GM21529 (cell line): ENCODE data around the gene MEF2A.

Source experiments
- ATAC-seq: cut with Tn5 transposase; IDR thresholded peaks from one replicate; pipeline ENCODE4 v1.9.1; 2021; ENCODE audit not compliant: unreplicated experiment

MEF2A gene

DNA sequence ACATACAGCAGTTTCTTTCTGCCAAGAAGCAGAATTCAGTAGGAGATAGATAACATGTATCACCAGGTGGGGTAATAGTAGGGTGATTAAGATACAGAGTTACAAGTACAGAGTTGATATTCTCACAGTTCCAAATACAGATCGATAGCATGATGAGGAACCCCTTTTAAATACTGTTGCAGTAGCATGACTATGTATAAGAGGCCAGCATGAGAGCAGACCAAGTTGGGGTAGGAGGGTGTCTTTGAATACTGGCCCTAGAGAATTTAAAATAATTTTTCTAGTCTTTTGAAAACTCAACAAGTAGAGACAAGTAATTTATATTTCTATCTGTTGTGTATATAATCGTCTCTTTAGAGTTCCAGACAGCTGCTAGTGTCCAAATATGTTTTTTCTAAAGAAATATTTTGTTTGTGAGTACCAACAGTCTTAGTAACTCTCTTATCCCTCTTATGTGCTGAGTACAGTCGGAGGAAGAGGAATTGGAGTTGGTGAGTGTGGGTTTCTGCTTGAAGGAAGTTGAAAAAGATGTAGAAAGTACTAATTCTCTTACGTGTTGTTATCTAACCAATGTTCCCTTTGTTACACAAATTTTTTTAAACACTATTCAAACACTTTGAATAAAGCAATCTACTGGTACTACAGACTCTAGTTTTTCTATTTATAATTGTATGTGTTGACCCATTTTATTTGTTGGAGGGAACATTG, 137.3 kb downstream of the MEF2A start:
- ATAC-seq: no peak

DNA sequence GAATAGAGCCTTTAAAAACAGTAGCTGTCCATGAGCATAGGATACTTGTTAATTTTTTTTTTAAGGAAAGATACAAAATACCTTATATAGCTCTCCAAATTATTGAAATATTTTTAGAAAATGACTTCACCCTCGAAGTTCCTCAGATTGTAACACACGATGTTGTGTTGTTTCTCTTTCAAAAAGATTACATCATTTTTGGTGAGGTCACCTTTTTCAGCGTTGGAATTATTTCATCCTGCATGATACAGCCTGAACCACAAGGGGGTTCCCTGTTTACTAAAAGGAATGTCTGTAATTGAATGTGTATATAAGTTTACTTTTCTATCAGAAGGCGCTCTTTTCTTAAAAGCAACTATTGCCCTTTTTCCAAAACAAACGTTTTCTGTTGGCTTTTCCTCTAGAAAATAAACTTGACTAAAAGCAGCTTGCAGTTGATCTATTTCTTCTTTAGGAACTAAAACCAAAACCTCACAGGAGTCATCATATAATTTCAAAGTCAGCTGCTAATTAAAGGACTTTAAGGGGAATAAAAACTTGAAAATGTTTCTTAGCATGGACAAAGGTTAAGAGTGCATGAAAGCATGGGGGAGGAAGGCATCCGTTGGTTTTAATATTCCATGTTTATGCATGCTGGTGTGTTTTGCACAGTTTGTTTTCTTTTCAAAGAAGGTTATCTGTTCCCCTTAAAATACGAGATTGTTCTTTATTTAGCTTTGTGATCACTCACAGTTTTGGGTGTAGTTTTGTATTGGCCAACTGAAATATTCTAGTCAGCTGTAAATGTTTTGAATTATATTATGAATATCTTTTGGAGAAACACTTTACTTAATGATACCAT, 138.0 kb downstream of the MEF2A start:
- peak; percentile 59 for ATAC-seq

DNA sequence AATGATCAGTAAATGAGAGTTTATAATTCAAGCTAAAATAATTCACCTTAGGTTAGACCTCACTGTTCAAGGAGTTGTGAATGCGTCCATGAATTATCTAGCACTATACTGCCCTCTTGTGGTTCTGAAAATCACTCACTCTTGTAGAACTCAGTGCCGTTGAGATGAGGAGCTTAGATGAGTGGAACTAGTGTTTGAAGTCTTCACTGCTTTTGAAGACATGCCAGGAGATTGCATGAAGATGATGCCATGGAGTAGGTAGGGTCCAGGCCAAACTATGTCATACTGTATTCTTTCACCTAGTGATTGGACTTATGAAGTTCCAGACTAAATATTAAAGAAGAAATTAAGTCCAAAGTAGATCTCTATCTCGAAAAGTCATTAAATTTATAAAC, 138.7 kb downstream of the MEF2A start:
- ATAC-seq: peak; percentile 76

DNA sequence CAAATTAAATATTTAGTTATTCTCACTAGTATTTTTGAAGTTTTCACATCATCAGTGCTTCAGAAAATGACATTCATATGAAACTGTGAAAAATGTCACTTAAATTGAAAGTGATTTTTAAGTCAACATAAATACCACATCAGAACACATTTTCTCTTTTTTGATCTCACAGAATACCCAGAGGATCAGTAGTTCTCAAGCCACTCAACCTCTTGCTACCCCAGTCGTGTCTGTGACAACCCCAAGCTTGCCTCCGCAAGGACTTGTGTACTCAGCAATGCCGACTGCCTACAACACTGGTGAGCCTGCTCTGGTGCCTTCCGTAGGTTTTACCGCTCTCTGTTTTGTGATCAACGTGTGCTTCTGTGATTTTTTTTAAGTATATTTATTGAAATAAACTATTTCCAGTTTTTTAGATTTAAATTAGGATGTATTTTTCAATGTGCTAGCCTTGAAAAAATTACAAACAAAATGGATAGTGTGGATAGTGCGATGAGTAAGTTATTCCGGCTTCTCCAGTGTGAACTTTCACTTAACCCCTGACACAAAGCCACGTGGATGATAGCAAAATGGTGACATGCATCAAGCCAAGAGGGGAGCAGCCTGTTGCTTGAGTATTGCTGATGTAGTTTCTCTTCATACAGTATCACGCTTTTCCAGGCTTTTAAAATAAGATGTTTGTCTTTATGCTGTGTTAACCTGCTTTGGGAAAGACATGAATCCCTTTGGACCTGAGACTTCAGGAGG, 140.9 kb downstream of the MEF2A start:
- no peak for ATAC-seq

DNA sequence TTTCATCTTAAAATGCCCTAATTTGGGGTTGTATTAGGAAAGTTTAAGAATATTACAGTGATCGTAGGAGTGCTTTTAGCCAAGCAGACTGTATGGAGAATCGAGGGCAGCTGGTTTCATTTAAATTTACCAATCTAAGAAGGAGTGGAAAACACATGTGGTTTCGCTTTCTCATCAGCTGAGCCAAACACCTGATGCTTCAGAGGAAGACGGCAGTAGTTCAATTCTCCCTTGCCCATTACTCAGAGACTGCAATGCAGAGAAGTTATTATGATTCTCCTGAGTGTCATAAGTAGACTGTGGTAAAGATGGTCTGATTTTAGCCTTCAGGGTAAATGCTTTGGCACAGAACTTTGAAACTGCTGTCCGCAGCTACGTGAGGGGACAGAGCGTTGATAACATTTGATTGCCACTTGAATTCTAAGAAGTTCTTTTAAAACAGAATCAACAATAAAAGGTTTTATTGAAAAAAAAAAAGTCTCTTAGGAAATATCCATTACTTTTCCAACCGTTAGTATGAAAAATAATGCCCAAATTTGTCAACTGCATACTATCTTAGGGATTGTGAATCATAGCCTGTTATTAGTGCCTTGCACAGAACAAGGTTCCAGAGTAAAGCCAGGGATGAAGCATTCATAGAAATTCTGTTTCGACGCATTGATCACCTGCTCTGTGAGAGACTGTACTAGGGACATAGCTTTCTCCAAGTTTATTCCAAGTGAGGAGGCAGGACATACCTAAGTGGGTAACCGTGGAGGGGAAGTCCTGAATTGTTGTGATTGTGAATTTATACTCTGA, 141.9 kb downstream of the MEF2A start:
- ATAC-seq: no peak

DNA sequence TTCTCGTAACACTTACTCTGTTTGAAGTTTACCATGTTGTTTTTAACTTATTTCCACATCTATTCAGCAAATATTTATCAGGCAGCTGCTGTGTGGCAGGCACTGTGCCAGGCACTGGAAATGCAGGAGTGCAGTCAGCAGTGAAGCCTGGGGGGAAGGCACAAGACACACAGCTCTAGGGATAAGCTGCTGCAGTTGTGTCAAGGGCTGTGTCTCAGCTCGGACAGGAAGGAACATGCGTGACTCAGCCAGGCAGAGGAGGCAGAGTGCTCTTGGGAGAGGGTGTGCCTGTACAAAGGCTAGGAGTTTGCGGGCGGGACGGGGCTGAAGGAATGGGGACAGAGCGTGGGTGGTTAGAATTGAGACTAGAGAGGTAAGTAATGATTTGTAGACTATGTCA, 142.8 kb downstream of the MEF2A start:
- no peak for ATAC-seq

DNA sequence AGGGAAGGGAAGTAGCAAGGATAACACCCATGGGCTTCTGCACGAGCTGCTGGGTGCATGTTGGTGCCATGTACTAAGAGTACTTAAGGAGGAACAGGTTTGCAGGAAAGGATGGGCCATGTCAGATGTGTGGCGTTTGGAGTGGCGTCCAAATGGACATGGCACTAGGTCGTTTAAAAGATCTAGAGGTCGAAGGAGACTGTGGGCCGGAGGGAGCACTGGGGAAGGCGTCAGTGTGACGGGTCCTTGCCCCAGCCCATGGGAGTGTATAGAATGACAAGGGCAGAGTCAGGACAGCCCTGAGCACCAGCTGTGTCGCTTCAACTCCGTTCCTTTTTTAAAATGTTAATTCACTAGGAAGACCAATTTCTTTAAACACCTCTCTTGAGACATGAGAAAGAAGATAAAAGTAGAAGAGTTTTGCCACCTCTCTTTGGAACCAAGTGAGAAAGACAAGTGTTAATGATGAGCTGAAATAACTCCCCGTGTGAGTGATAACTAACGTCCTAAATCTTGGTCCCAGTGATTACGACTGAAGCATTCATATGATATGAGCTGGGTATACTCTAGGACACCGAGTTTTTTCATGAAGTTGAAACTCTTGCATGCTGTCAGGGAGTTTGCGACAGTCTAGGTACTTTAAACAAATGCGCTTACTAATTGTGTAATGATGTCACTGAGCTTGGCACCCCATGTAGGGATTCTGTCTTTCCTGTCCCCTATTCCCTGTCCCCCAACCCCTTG, 143.6 kb downstream of the MEF2A start:
- ATAC-seq: no peak

DNA sequence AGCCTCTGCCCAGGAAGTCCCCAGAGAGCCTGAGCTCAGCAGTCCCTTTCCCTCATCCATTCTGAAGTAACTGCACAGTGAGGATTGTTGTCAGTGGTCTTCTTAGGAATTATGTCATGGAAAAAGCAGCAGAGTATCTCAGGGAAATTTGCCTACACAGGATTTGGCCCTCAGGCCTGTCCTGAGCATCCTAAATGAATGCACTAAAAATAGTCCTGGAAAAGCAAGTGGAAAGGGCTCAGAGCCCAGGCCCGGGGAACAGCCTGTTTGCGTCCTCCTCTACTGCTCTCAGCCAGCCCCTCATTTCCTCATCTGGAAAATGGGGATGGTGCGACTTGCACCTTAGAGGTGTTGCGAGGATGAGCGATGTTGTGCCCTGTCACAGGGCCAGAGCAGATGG, 145.8 kb downstream of the MEF2A start:
- no peak for ATAC-seq

DNA sequence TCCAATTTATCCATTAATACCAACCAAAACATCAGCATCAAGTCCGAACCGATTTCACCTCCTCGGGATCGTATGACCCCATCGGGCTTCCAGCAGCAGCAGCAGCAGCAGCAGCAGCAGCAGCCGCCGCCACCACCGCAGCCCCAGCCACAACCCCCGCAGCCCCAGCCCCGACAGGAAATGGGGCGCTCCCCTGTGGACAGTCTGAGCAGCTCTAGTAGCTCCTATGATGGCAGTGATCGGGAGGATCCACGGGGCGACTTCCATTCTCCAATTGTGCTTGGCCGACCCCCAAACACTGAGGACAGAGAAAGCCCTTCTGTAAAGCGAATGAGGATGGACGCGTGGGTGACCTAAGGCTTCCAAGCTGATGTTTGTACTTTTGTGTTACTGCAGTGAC, 146.6 kb downstream of the MEF2A start:
- no peak for ATAC-seq

DNA sequence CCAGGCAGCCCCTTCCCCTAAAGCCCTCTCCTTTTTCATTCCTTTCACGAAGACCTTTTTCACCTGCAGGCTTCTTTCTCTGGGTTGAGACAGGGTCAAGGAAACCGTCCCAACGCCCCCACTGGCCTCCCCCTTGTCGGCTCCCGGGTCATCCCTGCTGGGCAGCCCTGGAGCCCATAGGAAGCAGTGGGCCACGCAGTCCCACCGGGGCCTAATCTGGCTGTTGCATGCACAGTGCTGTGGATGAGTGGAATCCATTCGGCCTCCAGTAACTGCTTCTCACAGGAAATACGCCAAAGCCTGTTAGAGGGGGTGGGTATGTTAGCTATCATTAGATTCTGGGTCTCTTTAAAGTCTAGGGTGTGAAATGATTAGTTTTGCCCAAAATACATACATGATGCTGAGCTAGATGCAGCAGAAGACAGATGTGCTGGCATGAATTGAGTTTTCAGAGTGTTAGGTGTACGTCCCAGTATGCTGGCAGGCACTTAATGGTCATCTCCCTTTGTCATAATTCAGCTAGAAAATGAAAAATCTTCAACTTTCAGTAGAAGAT, 150.8 kb downstream of the MEF2A start:
- ATAC-seq: no peak

DNA sequence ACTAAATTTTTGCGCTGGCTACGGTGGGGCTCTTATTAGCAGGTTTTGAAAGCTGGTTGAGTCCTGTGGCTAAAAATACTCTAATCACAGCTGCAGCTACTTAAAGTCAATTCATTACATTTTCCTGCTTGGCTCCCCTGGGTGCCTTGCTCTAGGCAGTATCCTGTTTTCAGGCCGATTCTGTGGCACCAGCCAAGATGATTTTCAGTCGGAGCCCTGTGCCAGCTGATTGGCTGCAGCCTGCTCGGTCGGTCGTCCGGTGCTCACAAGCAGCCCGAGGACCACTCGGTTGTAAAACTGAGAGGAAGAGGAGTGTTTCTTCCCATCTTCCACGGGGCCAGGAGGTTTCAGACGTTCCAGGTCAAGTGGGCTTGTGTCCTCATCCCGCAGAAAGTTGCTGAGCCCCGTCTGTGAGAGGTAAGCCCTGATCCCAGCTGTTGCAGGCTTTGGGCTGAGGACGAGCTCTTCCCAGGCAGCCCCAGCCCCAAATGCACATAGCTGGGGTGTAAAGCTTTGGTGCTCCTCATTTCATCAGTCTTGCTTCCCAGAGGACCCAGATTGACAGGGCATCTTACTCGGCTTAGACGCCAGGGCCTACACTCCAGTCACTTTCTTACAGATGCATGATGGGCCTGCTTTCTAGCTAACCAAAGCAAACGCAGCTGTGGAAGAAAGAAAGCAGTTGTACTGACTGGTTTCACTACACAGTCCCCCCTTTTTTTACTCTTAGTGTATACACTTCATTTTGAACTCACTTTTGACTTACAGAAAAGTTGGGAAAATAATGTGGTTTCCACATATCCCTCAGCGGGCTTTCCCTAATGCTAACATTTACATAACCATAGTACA, 151.6 kb downstream of the MEF2A start:
- ATAC-seq: peak; percentile 61

DNA sequence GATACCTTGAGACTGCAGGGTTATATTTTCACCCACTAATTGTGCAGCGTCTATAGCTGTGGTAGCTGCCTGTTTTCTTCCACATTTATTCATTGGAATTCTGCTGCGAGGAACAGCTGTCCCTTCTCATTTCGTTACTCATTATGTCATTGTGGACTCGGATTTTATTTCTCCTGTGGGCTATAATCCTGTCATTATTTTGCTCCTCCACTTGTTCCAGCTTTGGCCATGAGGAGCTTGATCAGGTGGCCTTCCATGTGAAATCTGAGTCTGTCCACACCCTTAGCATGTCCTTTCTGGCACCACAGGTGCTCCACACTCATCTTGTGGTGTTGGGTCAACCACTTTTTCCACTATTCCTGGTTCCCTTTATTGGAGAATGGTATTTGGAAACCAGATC, 152.6 kb downstream of the MEF2A start:
- no peak for ATAC-seq

DNA sequence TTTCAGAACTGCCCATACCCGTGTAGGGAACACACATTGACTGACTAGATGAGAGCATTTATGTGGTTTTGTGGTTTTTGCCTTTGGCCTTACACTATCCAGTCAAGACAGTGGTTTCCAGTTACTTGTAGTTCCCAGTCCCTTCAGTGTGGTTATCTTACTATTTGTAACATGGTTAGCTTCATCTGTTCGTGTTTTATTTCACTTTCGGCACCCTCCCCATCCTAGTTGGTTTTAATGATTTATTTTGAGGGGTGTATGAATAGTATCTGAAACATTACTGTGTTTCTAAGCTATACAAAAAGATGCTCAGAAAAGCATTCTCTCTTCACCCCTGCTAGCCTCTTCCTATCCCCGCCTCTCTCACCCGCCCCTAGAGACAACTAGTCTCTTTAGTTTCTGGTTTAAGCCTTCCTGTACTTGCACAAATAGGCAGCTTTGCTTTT, 153.3 kb downstream of the MEF2A start:
- ATAC-seq: peak; percentile 74

DNA sequence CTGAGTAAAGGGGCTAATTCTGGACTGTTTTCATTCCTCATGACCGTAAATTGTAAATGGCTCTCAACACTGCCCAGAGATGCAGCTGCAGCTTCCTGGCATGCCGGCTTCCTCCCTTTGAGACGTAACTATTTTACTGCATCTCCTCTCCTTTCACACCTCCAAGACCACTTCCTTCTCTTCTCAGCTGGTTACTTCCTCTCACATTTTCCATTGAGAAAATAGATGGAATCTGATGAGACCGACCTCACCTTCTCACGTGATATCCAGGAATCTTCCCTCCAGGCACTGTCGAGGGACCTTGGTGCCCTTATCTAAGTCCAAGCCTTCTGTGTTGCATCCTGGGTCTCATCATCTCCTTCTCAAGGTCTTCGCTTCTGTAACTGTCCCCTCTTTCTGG, 154.7 kb downstream of the MEF2A start:
- ATAC-seq: no peak

DNA sequence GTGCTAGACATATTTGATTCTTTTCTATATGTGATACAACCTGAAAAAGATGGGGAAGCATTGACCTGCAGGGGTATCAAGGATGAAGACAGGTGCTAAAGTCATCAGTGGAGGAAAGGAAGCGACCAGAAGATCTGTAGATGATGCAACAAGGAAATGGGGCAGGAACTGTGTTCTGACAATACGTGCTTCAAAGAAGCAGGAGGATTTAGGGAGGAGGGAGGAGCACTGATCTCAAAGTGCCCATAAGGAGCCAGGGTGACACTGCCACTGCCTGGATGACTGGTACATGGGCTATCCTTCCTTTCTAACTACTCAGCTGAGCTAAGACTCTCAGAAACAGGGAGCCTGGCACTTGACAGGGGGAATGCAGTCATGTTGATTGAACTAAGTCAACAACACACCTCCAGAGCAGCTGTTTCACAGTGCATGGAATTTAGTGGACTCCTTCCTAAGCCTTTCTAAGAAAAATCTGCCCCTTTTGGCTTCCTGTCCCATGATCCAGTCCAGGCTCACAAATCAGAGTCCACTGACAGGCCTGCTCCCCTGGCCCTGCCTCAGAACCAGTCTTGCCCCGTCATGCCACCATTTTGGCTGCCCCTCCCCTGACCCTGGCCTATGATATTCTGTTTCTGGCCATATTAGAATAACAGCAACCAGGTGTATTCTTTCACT, 155.5 kb downstream of the MEF2A start:
- no peak for ATAC-seq

DNA sequence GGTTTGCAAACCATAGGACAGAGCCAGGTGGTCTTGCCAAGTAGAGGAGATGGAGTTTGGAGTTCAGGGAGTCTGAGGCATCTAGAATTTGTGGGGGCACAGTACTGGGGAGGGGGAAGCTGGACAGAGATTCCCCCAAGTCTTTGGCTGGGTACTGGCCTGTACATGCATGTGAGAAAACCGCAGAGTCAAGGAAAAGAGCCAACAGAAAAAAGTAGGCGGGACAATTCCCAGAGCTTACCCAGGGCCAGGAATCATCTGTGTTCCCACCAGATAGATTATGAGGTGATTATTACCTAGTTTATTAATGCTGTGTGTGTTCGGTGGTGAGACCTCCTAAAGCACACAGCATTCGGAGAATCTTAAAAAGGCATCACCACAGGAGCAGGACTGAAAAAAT, 156.1 kb downstream of the MEF2A start:
- ATAC-seq: no peak

DNA sequence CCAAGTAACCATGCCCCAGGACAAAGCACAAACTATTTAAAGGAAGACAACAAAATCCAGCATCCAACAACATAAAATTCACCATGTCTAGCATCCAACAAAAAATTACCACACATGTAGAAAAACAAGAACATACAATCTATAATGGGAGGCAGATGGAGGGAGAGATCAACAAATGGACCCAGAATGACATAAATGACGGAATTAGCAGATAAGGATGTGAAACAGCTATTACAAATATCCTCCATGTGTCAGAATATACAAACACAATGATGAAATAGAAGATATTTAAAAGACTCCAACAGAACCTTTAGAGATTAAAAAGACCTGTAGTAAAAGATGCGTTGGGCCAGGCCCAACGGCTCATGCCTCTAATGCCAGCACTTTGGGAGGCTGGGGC, 156.6 kb downstream of the MEF2A start:
- ATAC-seq: no peak

DNA sequence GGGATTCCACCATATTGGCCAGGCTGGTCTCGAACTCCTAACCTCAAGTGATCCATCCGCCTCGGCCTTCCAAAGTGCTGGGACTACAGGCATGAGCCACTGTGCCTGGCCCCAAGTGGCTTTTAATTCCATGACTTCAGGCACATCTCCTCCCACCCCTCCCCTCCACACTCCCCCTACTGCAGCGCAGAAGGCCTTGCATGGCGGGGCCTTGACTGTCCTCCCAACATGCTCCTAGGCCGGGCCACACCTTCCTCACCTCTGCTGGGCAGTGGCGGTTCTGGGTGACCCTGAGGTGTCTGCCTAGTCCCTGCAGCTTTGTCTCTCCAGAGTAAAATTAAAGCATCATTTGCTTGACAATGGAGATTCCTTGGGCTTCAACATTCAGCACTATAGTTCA, 160.5 kb downstream of the MEF2A start:
- no peak for ATAC-seq
